Posterior cingulate gyrus (tissue), 11 donors: ENCODE measurements around the gene TMEM97.
"Not testable (repeated sequence)": the region's sequence is repeated elsewhere in the genome, so short reads cannot be mapped to it uniquely, and the experiment has no call there.

Experiments used
- DNase-seq, 10 donors: peaks; one replicate each; pipeline versions ENCODE4 v3.0.0 to v3.0.0-alpha.2; 2020 to 2021; ENCODE audit warnings: mixed read lengths in 3 of 10
- intact Hi-C: fragments of 100-400 bp; cut with DNase I; formaldehyde crosslinking; loops from one replicate; pipeline ENCODE4 v1.15.1; 2023

Gene TMEM97

DNA sequence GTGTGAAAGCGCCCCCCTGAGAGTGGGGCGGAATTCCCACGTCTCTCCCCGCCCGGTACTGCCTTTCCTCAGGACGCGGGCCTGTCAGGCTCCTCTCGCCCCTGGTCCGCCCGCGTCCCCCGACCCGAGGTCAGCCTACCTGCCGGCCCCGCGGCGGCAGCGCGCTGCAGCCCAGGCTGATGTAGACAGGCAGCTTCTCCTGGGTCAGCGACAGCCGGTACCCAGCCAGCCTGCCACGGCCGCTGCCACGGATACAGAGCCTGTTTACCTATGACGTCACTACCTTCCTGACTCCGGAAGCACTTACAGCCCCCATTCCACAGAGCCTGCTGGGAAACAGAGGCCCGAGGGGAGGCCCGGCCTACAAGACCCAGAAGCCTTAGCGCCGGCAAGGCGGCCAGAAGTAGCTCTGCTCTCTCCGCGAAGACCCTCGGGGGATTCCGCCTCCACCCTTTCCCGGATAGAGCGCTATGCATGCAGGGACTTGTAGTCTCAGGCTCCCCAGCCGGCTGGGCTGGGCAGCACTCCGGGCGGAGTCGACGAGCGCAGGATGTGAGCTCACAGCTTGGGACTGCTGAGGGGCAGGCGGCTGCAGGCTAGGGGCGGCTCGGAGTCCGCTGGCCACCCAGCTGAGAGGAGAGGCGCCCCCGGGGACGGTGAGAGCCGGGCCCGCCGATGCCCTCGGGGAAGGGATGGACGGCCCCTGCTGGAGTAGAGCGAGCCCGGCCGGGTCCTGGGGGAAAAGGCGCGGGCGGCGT, 16.4 kb downstream of the TMEM97 start, which contains the start of the genes IFT20 and TNFAIP1:
Gene IFT20 (minus strand): TSS at position 272 of the 758 bp plus-strand sequence. CDS start 3,487 bp downstream, outside the sequence.
Gene TNFAIP1 (plus strand): TSS at position 561 of the 758 bp plus-strand sequence. CDS start 3,761 bp downstream, outside the sequence.
- intact Hi-C loops = loop anchor here (1.0 to 2.0 kb wide), 2 partner anchors 17 to 22 kb away; partner anchors contain the start of genes POLDIP2 and TMEM97

DNA sequence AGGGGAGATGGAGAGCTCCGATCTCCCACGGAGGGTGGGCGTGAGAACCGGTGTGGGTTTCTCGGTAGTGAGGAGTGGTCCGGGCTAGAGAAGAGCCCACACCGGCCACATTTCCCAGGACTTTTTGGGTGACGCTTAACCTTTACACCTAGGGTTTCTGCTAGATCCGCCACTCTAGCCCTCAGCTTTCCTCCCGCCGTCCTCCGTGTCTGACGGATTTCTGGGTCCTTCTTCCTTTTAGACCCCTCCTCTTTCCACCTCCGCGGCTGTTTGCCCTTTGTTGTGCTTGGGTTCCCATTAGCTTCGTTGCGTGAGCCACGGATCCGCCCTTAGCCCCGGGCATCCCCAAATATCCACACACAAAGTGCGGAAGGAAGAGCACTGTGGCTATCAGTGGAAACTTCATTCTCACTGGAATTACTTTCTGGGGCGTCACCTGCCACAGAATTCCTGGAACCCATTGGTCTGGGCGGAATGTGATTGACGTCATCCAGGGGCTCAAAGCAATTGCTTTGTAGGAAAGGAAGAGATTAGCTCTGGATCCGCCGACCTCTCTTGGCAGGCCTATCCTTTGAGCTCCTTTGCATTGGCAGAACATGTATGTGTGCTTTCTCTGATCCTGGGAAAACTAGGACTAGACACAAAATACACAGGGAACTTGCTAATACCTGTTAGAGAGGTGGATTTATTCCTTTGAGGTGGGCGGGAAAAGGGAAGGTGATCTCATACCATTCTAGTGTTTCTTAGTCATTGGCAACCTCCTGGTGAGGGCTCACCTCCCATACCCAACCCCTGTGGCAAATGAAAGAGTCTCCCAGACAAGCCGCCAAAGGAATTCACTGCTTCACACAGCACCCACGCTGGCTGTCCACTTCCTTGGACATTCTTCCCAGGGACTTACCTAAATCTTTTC, 17.2 kb downstream of the TMEM97 start:
- peak in 4 of 10 donors; percentile 34 to 65 (median 45) for DNase-seq
- intact Hi-C loops = loop anchor here (1.0 to 2.0 kb wide), 2 partner anchors 17 to 21 kb away; partner anchors contain the start of genes POLDIP2 and TMEM97

More for the DNA sequence above, 16.4 kb downstream of the TMEM97 start, which contains the start of the genes IFT20 and TNFAIP1:
- peak; percentile 98 to 100 (median 99) for DNase-seq

DNA sequence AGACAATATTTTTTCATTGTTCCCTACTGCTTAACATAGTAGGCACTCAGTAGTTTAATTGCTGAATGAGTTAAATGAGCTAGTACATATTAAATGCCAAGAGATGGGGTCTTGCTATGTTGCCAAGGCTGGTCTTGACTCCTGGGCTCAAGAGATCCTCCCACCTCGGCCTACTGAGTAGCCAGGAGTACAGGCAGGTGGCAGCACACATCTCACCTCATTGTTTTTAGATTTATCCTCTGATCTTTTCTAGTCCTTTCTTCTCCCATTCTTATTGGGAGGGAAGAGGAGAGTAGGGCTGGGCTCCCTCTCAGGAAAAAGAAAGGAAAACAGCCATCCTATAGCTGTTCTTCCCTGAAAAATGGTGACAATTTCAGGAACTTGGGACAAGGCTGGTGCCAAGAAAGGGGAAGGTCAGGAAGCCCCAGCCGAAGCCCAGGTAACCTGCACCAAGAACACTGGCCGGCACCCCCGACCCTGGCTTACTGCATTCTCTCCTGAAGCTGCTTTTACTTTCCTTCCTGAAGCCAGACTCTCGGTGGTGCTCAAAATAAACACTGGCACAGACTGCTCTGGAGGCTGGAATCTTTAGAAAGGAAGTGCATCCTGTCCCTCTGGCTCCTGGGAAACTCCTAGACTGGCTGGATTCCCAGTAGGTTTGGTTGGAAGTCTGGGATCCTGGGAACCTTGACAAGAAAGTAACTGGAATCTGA, 19.2 kb downstream of the TMEM97 start:
- DNase-seq = peak in 4 of 10 donors; percentile 34 to 74 (median 39)
- intact Hi-C loops = no loop called here

DNA sequence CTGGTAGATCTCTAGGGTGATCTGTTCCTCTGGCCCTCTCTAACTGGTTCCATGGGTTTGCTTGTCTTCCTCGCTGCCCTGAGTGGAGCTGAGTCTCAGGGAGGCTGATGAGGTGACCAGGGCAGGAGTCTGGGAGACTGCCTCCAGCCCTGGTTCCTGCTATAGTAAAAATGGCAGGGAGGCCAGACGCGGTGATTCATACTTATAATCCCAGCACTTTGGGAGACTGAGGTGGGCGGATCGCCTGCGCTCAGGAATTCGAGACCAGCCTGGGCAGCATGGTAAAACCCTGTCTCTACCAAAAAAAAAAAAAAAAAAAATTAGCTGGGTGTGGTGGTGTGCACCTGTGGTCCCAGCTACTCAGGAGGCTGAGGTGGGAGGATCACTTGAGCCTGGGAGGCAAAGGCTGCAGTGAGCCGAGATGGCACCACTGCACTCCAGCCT, 19.8 kb downstream of the TMEM97 start:
- intact Hi-C loops = not testable (repeated sequence)
- DNase-seq = peak in 1 of 10 donors; percentile 81

DNA sequence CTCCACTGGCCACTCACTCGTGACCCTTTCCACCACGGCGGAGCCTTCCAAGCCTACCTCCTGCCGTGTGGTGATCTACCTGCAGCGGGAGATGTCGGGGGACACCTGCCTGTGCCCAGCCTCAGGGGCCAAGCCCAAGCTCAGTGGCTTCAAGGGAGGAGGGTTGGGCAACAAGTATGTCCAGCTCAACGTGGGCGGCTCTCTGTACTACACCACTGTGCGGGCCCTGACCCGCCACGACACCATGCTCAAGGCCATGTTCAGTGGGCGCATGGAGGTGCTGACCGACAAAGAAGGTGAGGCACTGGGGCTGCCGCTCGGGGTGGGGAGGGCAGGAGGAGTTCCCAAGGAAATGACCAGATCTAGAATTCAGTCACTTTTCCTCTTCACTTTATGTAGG, 20.4 kb downstream of the TMEM97 start:
- intact Hi-C loops = no loop called here

DNA sequence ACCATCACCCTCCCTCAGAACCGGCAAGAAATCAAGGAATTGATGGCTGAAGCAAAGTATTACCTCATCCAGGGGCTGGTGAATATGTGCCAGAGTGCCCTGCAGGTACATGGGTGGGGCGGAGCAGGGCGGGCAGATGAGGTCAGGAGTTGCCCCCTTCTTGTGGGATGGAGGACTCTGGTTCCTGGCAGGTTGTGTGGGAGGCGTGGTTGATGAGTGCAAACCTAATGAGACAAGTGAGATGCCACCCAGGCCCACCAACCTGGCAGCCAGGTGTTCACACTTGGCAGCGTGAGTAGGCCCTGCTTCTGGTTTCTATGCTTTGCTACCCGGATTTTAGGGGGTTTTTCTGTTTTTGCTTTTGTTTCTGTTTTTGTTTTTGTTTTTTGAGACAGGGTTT, 21.4 kb downstream of the TMEM97 start:
- peak in 1 of 10 donors; percentile 40 for DNase-seq
- intact Hi-C loops = no loop called here

More for the DNA sequence above, 20.4 kb downstream of the TMEM97 start:
- DNase-seq = no peak

DNA sequence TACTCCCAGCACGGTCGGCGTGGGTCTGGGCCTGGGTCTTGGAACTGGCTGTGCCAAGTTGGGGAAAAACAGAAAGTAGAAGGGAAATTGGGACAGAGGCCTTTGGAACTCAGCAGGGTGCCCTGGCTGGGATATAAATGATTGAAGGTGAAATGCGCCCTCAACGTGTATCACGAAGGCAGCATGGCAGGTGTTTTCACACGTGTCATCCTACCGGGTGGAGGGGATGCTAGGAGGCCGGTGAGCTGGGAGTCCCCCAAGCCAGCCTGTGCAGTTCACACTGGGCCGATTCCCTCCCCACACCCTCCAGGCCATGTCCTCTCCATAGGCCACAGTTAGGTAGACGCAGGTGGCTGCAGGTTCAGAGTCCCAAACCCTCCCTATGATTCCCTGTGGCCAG, 22.5 kb downstream of the TMEM97 start:
- peak in 1 of 10 donors; percentile 38 for DNase-seq
- intact Hi-C loops = no loop called here

DNA sequence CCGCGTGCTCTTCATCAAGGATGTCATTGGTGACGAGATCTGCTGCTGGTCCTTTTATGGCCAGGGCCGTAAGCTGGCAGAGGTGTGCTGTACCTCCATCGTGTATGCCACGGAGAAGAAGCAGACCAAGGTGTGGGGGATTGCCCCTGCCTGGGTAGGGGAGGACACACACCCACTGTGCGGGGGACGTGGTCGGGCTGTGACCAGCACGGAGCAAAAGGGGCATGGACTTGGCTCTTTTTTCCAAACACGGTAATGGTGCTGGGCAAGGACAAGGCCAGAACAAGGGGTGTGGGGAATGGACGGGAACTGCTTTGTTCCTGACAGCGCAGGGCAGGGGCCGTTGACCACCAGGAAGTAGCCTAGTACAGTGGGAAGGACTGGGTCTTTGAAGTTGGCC, 23.3 kb downstream of the TMEM97 start:
- DNase-seq = peak in 1 of 10 donors; percentile 63
- intact Hi-C loops = no loop called here

DNA sequence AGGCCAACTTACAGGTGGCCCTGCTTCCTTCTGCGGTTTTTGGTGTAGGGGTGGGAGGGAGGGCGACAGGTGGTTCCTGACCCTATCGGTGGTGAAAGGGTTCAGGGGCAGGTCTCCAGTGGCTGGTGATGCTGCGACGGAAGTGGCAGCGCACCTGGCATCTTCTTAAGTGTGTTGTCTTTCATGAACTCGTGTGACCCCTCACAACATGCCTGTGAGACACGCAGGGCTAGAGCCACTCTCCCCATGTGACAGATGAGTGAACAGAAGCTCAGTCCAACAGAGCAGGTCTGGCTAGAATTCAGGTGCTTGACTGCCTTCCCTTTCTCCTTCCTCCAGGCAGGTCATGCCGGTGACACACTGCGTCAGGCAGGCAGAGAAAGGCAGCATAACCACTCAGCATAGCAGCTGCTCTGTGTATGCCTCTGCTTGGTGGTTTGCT, 24.5 kb downstream of the TMEM97 start:
- DNase-seq = peak in 1 of 10 donors; percentile 18
- intact Hi-C loops = no loop called here

DNA sequence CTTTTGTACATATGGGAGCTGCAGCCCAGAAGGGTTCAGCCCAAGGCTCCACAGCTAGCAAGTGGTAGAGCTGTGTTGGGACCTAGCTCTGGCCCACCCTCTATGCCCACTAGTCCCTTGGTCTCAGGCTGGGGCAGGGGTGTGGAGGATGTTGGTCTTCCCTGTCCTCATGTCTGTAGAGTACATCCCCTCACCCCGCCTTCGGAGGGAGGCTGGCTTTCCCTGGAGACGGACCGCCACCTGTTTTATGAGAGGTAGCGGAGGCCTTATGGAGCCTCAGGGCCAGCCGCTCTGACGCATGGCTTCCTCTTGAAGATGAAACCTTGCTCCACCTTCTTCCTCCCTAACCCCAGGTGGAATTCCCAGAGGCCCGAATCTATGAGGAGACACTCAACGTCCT, 25.0 kb downstream of the TMEM97 start:
- peak in 1 of 10 donors; percentile 72 for DNase-seq
- intact Hi-C loops = no loop called here

DNA sequence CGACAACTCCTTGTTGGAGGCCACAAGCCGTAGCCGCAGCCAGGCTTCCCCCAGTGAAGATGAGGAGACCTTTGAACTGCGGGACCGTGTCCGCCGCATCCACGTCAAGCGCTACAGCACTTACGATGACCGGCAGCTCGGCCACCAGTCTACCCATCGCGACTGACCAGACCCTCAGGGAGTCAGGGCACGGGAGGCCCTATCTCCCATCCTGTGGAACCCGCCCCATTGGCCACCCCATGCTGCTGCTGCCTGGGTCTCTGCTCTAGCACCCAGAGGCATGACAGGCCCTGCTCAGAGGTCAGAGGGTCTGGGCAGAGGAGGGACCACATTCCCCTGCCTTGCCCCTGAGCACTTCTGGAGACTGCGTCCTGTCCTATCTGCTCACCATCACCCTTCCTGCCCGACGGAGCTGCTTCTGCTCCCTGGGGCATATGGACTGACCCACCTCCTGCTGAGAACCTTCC, 25.5 kb downstream of the TMEM97 start:
- peak in 1 of 10 donors; percentile 73 for DNase-seq
- intact Hi-C loops = no loop called here

DNA sequence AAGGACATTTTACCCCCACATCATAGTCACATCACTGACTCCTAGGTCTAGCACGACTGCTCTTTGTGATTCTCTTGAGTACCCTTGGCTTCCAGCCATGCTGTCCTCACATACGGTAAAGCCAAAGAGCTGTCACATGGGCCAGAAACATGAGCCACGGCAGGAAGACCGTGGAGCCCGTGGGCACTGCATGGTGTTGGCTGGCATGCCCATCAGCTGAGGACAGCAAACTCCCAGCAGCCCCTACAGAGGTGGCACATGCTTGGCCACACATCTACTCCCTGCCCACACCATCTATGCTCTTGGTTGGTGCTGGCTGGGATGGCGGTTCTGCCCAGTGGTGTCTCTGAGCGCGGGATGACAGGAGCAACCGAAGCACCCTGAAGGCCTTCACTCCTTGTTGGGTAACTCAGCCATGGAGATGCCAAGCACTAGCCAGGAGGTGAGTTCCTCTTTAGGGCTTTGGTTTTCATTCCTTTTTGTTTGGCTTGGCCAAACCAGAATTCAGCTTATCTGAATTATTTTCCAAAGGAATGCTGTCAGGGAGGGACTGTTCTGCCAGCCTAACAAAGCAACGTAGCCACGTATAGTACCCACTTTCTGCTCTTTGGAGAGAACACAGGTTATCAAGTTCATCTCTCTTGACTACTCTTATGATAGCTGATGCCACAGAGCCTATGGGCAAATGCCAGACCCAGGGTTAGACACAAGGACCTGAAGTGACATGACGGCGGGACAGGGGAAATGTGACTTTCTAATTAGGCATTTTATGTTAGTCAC, 26.6 kb downstream of the TMEM97 start:
- intact Hi-C loops = no loop called here
- peak in 1 of 10 donors; percentile 75 for DNase-seq

DNA sequence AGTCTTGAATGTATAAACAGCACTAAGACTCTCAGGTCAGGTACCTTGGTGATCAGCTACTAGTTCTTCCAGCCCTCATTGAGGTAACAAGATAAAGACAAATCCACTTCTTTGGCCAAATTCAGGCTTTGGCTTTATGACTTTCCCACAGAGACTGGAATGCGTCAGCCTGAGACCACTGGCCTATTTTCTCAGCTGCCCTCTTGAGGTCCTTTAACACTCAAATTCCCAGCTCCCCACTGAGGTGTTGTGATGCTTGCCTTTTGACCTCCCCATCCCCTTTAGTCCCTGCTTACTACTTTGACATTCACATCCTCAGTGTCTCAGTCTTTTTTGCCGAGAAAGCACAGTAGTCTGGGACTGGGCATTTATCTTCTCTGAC, 27.2 kb downstream of the TMEM97 start:
- intact Hi-C loops = no loop called here
- DNase-seq = peak in 1 of 10 donors; percentile 27

DNA sequence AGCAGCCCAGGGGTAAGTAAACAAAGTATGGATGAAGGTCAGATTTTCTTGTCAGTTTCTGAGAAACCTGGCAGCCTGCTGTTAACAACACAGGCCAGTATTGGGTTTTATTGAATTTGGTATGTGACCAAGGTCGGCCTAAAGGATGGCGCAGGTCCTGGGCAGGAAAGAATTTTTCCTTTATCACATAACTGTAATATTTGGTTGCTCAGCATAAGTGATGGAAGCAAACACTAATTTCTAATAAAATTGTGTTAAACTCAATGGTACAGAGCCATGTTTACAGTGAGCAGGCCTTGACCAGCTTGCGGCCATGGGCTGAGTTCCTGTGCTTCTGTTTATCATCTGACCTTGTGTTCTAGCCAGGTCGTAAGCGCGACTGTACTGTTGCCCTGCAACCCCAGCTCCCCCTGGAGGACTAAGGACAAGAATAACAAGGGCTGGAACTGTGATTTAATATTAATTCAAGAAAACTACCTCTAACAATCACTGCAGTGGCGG, 27.8 kb downstream of the TMEM97 start:
- no peak for DNase-seq
- intact Hi-C loops = no loop called here

DNA sequence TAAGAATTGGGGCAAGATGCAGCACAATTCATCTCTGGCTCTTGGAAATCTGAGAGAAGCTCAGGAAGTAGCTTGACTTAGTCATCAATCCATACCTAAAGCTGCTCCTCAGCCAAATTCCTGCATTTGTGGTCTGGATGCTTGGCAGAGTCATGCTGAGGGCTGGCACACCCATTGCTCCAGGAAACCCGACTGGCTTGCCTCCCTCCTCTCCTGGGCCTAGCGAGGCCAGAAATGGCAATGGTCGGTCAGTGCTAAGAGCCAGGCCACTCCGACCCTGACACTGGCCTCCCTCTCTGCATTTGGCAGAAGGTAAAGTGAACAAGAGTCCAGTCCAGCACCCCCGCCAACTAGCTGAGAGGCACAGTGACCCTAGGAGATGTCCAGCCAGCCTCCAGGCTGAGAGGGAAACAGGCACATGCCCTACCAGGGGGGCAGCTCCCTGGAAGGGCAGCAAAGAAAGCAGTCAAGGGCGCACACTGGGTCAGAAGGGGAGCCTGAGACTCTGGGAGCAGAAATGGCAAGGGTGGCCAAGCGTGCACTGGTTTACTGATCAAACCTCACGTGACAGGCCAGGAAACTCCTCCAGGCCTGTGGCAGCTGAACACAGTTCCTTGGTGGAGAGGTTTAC, 28.4 kb downstream of the TMEM97 start:
- DNase-seq = no peak
- intact Hi-C loops = no loop called here

DNA sequence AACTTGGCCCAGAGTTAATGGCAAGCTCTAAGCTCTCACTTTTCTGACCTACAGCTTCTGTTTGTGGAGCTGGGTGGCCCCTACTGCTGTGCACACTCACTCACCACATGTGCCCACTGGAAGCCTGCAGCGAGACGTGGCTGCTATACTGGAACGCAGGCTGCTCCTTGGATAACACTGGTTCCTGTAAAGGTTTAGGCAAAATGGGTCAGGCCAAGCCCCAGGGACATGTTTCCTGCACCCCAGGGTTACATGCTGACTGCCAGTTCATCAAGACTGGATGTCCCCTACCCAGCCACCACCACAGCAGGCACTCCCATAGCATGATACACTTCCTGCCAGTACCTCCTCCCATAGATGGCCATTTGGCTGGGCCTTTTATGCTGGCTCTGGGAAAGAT, 30.0 kb downstream of the TMEM97 start:
- peak in 1 of 10 donors; percentile 53 for DNase-seq
- intact Hi-C loops = no loop called here

DNA sequence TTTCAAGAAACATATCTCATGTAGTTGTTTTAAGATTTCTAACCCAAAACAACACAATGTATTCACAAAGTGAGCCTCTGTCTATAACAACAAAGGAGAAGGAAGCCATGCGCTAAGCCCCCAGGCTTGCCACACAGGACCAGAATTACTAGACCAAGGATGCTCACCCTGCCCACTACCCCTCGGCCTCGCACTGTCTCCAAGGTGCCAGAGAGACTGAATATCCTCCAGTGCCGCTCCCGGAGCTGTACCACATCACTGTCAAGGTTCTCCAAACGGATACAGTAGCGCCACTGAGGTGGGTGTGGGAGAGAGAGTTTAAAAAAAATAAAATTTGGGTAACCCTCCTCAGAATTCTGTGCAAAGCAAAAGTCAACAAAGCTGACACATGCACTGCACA, 31.3 kb downstream of the TMEM97 start:
- intact Hi-C loops = no loop called here

More for the DNA sequence above, 31.3 kb downstream of the TMEM97 start:
- no peak for DNase-seq
